Urothelium cell line (cell line): ENCODE results near the gene NOL11.
"Not testable (repeated sequence)": the region's sequence is repeated elsewhere in the genome, so short reads cannot be mapped to it uniquely, and the experiment has no call there.

Experiments used
- DNase-seq: peaks from one replicate; pipeline ENCODE4 v3.0.0; 2011; ENCODE audit warnings: low spot score, mixed read lengths
- FAIRE-seq: peaks from 2 replicates; lab custom pipeline; 2011; peaks lifted over from hg19 to GRCh38; lab: Jason Lieb, UNC

Gene NOL11

DNA sequence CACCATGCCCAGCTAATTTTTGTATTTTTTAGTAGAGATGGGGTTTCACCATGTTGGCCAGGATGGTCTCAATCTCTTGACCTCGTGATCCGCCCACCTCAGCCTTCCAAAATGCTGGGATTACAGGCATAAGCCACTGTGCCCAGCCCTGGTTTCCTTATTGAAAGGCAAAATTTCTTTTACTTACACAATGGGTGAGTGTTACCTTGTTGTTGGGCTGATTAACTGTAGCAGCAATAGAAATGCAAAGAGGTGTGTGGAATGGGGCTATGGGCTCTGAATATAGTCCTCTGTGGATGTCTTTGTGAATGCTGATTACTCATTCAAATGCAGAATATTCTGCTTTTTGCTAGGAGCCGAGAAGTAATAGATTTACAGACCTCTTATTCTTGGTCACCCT, 34.4 kb downstream of the NOL11 start:
- FAIRE-seq, DNase-seq: not testable (repeated sequence)

DNA sequence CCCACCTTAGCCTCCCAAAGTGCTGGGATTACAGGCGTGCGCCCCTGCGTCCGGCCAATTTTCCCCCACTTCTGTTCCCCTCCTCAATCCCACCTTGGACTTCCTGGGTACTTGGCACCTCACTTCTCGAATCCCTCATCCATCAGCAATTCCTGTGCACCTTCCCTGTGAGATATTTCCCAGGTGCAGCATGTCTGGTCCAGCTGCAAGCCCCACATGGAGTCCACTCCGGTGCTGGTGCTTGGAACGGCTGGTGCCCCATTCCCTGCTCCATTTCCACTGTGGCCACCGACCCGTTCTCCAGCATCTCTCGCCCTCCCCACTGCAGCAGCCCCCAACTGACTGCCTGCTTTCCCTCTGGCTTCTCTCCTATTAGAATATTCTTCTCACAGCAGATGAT, 35.3 kb downstream of the NOL11 start:
- FAIRE-seq, result no peak
- DNase-seq, result no peak

DNA sequence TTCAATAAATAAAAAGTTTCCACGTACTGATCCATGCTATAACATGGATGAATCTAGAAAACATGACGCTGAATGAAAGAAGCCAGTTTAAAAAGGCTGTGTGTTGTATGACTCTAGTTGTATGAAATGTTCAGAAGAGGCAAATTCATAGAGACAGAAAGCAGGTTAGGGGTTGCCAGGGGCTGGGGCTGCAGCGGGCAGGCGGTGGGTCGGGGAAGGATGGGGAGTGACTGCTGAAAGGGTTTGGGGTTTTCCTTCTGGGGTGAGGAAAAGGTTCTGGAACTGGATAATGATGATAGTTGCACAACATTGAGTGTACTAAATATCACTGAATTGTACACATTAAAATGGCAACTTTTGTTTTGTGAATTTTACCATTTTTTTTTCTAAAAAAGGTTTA, 36.3 kb downstream of the NOL11 start:
- FAIRE-seq, result no peak
- DNase-seq, result no peak

DNA sequence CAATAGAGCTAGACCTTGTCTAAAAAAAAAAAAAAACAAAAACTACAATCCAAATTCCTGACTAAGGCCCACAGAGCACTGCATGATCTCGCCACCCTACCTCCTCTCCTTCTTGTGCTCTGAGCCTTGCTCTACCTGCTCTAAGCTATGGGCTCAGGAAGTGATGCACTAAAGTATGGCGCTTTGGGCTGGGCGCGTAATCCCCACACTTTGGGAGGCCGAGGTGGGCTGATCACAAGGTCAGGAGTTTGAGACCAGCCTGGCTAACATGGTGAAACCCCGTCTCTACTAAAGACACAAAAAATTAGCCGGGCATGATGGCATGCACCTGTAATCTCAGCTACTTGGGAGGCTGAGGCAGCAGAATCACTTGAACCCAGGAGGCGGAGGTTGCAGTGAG, 37.0 kb downstream of the NOL11 start:
- FAIRE-seq, DNase-seq: not testable (repeated sequence)

DNA sequence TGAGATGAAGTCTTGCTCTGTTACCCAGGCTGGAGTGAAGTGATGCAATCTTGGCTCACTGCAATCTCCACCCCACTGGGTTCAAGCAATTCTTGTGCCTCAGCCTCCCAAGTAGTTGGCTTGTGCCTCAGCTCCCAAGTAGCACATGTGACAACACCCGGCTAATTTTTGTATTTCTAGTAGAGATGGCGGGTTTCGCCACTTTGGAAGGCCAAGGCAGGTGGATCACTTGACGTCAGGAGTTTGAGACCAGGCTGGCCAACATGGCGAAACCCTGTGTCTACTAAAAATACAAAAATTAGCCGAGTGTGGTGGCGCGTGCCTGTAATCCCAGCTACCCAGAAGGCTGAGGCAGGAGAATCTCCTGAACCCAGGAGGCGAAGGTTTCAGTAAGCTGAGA, 39.0 kb downstream of the NOL11 start:
- DNase-seq, FAIRE-seq: not testable (repeated sequence)

DNA sequence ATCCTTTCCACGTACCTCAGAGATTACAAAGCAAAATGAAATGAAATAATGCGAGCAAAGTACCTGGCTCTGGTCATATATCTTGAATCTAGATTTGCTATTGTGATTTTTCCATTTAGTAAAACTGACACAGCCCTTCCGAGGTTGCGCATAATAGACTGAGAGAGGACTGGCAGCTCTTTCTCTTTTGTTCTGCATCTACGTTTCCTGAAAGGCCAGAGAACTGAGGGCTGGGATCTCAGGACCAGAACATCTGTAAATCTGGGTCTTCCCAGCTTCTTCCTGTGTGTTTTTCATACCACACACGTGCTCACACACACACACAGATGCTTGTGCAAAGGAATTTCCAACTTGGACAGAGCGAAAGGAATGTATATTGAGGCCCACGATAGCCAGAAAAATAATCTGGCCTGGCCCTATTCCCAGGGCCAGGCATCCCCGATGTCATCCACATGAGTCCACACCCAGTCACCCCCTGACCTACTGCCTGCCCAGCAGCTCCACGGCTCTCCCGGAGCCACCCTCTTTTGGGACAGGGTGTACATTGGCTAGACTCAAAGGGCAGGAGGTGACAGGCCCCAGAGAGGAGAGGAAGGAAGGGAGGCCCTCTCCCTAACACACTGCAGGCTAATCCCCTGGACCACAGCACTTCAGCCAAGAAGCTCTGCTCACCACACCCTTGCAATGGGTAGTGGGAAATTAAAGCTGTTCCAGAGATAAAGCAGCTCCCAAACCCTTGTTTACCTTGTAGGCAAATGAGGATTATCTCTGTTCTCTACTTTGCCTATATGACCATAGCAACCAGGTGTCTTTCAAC, 41.8 kb downstream of the NOL11 start:
- DNase-seq, result no peak

DNA sequence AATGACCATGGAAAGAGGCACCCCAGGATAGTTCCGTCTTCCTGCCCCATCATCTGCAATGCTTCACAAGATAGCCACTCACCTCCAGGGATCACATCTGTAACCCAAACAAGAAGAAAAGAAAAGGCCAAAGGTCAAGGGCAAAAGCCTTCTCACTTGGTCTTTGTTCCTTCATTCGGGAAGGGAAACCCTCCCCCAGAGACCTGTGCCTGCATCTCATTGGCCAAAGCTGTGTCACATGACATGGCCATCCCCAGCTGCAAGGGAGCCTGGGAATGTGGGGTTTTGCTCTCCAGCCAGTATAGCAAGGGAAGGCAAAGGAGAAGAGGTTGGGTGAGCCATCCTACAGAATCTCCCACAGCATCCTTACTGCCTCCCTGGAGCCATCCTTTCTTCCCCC, 47.9 kb downstream of the NOL11 start:
- DNase-seq (no peak), FAIRE-seq (no peak)

More for the DNA sequence above, 41.8 kb downstream of the NOL11 start:
- FAIRE-seq, result no peak

DNA sequence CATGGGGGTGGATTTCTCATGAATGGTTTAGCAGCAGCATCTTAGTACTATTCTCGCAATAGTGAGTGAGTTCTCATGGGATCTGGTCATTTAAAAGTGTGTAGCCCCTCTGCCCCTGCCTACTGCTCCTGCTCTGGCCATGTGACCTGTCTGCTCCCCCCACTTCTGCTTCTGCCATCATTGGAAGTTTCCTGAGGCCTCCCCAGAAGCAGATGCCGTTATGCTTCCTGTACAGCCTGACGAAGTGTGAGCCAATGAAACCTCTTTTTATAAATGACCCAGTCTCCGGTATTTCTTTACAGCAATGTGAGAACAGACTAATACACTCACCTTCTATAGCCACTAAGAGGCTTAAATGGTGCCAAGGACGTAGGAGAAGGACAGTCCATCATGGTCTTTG, 51.5 kb downstream of the NOL11 start:
- FAIRE-seq (no peak), DNase-seq (no peak)

DNA sequence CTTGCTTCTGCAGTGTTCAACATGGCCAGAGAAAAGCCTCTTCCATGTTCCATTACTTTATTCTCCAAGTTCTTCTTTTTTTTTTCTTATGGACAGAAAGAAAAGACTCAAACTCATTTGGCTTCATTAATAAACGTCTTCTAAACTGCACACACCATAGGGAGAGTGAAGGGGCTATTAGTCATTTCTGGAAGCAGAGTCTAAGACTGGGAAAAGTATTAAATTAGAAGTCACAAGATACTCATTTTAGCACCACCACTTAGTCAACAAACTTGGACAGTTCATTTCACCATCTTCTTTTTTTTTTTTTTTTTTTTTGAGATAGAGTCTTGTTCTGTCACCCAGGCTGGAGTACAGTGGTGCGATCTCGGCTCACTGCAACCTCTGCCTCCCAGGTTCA, 52.8 kb downstream of the NOL11 start:
- DNase-seq (no peak), FAIRE-seq (no peak)

DNA sequence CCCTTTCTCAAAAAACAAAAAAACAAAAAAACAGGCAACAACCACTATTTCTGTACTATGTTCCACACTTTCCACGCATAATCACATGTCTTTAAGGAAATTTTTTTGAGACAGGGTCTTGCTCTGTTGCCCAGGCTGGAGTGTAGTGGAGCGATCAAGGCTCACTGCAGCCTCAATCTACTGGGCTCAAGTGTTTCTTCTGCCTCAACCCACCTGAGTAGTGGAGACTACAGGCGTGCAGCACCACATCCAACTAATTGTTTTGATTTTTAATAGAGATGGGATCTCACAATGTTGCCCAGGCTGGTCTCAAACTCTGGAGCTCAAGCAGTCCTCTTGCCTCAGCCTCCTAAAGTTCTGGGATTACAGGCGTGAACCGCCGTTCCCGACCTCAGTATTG, 54.9 kb downstream of the NOL11 start:
- FAIRE-seq, result no peak
- DNase-seq, result no peak

DNA sequence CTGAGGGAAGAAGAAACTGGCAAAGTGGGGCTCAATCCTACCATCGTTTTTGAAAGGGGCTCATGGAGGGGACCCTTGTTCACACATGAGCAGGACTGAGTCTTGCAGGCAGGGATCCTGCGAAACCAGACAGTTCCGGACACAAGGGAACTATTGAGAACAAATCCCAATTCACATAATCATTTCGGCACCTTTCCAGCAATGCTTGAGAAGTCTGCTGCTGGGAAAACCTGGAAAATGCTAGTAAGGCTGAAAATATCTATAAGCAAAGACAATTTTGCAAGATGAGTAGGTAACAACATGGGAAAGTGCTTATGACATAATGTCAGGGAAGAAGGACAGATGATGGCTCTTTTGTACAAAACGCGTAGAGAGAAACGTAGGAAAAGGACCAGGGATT, 55.5 kb downstream of the NOL11 start:
- DNase-seq (no peak), FAIRE-seq (no peak)

DNA sequence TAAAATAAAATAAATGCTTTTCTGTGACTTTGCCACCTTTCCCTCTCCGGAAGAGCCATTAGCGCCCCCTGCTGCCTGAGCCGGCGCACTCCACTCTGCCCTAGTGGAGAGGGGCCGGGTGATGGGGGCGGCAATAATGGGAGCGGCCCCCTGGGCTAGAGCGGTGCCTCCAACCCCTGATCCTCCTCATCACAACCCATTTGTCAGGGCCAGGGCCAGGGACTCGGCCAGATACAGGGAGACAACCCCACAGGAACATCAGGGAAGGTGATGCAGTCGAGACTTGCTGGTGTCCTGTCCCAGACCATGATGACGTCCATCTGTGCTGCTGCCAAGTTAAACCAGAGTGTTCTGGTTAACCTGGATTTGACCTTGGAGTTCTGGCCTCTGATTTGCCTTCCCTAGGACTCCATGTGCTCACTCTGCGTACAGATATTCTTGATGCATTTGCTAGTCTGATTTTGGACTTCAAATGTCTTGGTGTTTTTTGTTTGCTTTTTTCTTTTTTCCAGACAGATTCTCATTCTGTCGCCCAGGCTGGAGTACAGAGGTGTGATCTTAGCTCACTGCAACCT, 61.4 kb downstream of the NOL11 start:
- FAIRE-seq (no peak), DNase-seq (no peak)

DNA sequence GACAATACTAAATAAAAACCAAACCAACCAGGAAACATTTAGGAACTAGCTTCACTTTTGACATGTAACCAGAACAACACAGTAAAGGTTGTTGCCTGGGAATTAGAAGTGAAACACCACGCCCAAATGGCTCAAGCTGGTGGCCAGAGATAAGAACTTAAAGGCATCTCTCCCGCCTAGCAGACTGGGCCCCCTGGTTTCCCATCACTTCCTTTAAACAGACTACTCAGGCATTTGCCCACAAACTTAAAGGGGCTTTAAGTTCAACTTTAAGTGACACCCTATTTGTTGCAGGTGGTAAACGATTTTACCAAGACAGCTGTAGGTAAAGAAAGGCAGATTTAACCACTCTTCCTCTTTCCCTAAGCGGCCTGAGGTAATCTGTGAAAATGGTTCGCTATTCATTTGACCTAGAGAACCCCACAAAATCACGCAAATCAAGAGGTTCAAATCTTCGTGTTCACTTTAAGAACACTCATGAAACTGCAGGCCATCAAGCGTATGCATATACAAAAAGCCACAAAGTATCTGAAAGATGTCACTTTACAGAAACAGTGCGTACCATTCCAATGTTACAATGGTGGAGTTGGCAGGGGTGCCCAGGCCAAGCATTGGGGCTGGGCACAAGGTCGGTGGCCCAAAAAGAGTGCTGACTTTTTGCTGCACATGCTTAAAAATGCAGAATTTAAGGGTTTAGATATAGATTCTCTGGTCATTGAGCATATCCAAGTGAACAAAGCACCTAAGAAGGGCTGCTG, 66.8 kb downstream of the NOL11 start:
- no peak for FAIRE-seq

DNA sequence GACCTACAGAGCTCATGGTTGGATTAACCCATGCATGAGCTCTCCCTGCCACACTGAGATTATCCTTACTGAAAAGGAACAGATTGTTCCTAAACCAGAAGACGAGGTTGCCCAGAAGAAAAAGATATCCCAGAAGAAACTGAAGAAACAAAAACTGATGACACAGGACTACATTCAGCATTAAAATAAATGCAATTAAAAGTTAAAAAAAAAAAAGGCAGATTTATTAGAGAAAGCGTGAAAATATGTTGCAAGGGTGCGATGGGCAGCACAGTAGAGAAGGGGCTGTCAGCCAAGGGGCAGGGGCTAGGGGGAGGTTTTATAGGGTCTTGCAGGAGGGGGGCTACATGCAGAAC, 67.4 kb downstream of the NOL11 start:
- no peak for FAIRE-seq
- no peak for DNase-seq

More for the DNA sequence above, 66.8 kb downstream of the NOL11 start:
- DNase-seq, result no peak

DNA sequence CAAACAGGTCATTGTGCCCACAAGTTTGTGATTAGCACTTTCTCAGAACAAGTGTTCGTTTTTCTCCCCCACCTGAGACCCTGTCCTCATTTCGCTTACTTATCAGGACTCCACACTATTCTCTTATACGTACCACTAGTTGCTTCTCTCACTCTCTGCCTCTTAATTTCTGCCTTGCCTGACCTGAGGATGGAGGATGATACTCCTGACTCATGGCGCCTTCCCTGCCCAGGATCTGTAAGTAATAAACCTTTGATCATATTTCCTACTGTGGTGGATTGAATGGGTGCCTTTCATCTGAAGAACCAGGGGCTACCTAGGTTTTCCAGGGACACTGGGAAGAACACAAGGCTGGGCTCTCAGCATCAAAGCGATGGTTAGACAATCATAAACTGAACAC, 67.8 kb downstream of the NOL11 start:
- no peak for FAIRE-seq
- no peak for DNase-seq
